ENCODE data around the gene IL10RB.
A peak's percentile ranks its signal among the peaks of the same experiment; 100 is the strongest.
"Not testable (repeated sequence)": the region's sequence is repeated elsewhere in the genome, so short reads cannot be mapped to it uniquely, and the experiment has no call there.

Gene IL10RB

DNA sequence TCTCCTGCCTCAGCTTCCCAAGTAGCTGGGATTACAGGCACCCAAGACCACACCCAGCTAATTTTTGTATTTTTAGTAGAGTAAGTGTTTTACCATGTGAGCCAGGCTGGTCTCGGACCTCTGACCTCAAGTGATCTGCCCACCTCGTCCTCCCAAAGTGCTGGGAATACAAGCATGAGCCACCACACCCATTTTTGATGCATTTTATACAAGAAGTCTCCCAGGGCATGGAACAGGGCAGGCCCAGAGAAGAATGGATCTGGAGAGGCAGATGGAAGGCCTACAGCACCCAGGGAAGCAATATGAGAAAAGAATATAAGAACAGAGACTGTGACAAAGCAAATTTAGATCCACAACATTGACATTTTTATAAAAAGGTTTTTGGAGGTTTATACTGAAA is 39.8 kb downstream of the IL10RB start:
- no peak for DNase-seq

DNA sequence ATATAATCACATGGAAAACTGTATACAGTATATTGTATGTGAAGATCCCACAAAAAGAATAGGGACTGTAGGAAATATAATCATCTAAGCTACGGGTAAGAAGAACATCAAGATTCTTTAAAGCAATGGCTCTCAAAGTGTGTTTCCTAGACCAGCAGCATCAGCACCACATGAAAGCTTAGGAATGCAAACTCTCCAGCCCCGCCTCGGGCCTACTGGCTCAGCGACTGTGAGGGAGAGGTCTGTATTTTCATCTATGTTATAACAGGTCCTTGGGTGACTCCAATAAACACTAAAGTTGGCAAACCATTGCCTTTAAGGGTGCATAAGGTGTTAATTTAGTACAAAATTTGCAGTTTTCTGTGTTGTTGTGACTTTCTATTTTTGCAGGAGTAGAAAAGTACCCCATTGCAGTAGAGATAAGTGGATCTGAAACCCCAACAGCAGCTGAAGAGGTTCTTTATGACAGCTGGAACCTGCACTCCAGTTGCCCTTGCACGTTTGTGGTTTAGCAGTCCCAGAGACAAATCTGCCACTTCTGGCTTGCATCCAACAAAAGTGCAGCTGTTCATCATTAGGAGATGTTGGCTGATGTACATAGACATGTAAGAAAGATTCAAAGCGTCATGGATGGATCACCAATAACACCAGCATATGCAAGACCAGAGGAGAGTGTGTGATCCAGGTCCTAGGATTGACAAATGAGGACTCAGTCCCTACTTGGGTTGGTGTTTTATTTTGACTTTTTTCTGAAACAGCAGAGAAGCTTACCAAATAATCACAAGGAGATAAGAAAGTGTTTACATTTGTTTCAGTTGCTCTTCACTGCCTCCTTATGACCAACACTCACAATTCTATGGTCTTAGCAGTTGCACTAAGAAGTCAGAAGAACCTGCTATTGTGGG is 42.7 kb downstream of the IL10RB start:
- DNase-seq: peak; percentile 47

DNA sequence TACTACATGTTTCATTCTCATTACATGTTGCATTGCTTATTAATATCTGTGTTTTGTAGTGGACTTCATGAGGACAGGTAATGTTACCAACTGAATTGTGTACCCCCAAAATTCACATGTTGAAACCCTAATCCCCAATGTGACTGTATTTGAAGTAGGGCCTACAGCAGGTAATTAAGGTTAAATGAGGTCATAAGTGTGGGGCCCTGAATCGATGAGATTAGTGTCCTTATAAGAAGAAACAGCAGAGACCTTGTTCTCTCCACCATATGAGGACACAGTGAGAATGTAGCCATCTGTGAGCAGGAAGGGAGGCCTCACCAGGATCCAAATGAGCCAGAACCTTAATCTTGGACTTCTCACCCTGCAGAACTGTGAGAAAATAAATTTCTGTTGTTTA is 43.6 kb downstream of the IL10RB start:
- DNase-seq: no peak

DNA sequence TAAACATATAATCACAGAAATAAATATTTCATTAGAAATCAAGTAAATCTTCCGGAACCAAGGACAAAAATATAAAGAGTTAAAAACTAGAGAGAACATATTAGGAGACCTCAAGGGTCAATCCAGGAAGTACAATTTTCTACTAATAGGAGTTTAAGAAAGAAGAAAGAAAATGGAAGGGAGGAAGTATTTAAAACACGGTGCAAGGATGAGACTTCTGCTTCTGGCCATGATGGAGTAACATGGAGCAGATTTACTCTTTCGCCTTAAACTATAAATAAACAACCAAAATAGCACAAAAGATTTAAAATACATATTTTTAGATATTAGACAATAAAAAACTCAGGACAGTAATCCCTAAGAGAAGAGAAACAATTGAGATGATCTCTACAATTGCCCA is 46.0 kb downstream of the IL10RB start:
- DNase-seq: no peak

DNA sequence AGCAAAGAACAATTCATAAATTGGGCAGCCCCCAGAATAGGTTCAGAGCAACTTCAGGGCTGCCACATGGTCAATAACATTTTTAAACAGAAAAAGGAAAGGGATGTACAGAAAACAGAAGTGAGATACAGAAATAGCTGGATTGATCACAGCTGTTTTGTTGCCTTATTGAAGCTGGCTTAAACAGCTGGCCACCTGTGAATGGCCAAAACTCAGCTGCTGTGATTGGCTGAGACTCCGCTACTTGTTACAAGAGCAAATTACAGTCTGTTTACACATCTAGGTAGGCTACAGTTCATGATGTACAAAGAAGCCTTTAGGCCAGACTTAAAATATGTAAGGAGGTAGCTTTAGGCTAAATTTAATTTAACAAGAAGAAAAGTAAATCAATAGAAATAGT is 47.0 kb downstream of the IL10RB start:
- DNase-seq: no peak

DNA sequence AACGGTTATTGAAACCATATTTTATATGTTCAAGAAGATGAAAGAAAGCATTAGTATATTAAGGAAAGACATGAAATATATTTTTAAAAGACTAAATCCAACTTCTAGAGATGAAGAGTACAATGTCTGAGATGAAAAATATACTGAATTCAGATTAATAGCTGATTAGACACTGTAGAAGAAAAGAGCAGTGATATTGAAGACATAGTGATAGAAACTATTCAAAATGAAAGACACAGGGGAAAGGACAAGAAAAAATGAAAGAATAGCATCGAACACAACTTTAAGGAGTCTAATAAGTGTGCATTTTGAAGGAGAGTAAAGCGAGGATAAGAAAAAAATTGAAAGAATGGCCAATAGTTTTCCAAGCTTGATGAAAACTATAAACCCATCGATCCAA is 47.4 kb downstream of the IL10RB start:
- DNase-seq: no peak

DNA sequence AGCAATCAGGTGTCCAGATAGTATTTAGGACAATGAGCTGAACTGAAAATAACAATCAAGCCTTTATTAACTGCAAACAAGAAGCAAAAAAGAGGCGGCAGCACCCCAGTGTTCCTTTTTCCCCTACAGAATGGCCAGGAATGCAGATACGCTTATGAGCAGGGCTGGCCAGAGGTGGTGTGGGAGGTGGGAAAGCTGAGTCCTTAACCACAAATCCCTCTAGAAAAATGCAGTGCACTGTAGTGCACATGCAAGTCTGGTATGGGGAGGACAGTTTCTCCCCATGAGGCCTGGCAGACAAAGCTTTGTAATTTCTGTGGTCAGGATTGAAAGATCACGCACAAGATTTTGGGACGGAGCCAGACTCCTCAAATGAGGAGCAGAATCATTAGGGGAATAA is 47.9 kb downstream of the IL10RB start:
- no peak for DNase-seq

DNA sequence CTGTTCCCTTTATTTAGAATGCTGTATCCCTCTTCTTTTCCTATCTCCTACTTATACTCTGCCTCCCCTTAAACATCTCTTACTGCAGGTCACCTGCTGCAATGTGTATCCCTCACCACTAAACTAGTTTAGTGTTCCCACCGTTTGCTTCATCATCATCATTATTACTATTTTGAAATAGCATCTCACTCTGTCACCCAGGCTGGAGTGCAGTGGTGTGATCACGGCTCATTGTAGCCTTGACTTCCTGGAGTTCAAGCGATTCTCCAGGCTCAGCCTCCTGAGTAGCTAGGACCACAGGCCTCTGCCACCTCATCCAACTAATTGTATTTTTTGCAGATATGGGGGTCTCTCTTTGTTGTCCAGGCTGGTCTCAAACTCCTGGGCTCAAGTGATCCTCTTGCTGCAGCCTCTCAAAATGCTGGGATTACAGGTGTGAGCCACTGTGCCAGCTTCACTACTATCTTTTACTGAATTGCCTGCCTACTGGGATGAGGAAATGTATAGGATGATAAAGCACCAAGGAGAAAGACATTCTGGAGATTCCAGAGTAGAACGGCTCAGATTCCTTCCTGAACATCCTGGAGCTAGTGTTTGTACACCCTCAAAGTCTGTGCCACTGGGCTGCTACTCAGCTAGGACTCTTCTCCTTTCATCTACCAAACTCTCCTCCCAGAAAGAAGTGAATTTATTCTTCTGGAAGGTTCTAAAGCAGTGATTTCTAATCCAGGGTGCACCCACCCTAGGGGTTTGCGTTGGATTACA is 50.0 kb downstream of the IL10RB start:
- no peak for DNase-seq

DNA sequence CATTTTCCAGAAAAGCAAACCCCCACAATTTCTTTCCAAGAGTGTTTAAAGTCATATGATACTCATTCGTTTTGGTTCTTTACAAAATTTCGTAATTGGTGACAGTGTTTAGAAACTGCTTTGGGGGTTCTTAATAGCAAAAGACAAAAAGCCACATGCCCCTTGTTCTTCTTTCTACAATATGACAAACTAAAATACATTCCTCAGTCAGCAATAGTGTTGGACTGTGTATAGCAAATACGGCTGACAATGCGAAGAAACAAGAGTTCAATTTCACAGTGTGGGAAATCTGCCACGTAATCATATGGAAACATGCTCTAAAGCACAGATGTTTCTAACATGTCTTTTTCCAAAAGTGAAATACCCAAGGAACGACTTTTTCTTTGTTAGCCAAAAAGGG is 51.0 kb downstream of the IL10RB start:
- DNase-seq: no peak

DNA sequence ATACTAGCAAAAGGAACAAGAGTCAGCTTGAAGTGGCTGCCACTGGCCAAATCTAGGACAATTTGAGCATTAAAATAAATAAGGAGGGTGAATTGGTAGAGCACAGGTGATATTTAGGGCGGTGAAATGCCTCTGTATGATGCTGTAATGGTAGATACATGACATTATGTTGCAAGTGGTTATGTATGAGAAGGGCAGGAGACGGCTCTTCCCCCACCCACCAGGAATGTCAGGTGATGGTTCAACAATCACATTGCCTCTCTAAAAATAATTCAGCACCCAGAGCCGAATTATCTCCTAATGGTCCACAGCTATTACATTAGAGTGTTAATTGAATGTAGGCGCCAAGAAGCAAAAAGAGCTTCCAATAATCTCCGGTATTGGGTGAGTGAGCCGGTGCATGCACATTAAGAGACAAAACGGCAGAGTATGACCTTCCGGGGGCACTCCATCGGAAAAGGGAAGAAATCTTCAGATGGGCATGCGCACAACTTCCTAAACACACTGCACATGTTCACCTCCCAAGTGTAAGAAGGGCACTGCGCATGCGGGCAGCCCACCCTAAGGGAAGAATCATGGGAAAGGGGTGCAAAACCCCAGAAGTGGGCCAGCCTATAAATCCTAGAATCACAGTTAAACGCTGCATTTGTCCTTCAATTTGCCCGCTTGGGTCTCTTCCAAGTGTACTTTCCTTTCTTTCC is 51.8 kb downstream of the IL10RB start:
- no peak for DNase-seq

DNA sequence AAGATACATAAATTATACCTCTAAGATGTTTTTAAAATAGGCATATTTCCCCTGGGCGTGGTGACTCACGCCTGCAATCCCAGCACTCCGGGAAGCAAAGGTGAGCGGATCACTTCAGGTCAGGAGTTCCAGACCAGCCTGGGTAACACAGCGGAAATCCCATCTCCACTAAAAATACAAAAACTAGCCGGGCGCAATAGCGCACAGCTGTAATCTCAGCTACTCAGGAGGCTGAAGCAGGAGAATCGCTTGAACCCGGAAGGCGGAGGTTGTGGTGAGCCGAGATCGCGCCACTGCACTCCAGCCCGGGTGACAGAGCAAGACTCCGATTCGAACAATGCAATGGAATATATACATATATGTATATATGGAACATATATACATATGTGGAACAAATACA is 54.8 kb downstream of the IL10RB start:
- DNase-seq: not testable (repeated sequence)

DNA sequence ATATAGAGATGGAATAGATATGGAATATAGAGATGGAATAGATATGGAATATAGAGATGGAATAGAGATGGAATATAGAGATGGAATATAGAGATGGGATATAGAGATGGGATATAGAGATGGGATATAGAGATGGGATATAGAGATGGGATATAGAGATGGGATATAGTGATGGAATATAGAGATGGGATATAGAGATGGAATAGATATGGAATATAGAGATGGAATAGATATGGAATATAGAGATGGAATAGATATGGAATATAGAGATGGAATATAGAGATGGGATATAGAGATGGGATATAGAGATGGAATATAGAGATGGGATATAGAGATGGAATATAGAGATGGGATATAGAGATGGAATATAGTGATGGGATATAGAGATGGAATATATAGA is 57.4 kb downstream of the IL10RB start:
- not testable (repeated sequence) for DNase-seq

DNA sequence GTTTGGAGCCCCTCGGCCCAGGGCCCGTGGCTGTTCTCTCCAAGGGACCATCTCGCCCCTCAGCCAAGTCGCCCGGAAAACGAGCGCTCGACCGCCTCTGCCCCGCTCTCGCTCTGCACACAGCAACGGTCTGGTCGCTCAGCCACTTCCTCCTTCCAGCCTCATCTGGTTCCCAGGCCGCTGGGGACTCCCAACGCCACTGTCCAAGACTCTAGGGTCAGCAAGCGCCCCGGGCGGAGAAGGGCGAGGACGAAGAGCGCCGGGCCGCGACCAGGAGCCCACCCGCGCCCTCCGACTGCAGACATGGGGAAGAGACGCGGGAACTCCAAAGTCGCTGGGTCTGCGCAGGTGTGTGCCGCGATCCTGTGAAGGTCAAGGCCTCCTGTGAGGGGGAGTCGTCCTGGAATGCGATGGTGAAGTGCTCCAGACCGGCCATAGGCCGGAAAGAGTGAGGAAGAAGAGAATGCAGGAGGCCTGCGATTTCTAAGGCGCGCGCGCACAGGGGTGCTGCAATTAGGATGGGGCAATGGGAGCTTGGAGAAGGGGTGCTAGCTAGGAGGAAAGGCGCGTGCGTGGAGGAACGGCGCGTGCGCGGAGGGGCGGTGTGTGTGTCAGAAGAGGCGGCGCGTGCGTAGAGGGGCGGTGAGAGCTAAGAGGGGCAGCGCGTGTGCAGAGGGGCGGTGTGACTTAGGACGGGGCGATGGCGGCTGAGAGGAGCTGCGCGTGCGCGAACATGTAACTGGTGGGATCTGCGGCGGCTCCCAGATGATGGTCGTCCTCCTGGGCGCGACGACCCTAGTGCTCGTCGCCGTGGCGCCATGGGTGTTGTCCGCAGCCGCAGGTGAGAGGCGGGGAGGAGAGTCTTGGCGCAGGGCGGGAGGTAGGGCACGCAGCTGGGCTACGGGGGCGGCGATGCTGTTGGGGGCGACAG is 58.4 kb downstream of the IL10RB start, which contains the start of gene IFNAR1:
IFNAR1 (plus strand) TSS at position 680 of the 931 bp plus-strand sequence; CDS start at position 766, 86 bp downstream.
- peak; percentile 99 for DNase-seq

DNA sequence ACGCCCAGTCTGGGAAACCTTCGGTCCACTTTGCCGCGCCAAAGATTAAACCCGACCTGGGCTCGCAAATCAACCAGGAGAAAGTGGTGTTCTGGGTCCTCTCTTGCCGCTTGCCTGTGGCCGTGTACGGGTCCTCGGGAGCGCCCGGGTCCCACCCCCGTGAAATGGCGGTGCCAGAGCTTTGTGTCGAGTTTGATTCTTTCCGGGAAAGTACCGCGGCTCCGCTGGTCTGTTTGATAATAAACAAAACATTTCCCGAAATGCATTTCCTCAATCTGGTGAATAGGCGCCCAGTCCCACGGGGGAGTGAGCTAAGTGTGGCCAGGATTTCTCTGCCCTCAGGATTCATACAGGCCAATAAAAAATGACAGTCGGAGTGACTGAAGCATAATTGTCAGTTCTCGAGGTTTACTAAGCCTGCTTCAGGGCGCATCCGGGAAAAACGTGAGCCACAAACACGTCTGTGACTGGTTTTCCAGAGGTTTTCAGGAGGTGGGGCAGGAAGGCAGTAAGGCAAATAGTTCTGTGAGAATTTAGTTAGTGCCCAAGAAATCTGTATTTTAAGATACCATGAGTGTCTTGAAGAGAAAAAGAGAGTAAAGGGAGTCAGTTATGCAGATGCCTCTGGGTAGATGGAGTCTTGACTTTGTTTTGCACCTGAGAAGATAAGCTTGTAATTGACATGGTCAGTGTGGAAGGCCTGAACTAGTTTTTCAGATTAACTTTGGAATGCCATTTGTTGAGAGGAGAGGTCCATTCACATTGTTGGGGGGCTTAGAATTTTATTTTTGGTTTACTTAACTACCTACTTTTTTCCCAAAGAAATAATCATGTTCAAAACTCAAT is 59.3 kb downstream of the IL10RB start:
- DNase-seq: peak; percentile 69

DNA sequence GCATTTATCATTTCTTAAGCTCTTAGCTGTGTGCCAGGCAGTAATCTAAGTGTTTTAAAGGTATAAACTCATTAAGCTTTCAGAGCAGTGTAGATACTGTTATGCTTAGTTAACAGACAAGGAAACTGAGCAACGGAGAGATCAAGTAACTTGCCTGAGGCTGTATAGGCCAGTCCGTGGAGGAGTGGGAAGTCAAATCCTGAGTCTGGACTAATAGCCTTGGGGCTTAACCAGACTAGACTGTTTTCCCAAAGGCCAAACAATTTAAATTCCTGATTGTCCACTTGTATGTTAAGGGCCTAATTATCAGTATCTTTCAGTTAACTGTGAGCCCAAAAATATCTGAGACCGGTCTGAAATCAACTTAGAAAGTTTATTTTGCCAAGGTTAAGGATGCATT is 61.2 kb downstream of the IL10RB start:
- DNase-seq: no peak

DNA sequence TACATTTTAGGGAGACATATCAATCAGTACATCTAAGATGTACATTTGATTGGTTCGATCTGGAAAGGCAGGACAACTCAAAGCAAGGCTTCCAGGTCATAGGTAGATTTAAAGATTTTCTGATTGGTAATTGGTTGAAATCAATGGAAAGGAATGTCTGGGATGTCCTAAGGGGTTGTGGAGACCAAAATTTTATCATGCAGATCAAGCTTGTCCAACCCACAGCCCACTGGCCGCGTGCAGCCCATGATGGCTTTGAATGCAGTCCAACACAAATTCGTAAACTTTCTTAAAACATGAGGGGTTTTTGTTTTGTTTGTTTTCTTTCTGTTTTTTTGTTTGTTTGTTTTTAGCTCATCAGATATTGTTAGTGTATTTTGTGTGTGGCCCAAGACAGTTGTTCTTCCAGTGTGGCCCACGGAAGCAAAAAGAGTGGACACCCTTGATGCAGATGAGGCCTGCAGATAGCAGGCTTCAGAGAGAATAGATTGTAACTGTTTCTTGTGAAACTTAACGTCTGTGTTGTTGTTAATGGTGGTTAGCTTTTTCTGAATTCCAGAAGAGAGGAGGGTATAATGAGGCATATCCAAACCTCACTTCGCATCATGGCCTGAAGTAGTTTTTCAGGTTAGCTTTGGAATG is 61.7 kb downstream of the IL10RB start:
- no peak for DNase-seq

DNA sequence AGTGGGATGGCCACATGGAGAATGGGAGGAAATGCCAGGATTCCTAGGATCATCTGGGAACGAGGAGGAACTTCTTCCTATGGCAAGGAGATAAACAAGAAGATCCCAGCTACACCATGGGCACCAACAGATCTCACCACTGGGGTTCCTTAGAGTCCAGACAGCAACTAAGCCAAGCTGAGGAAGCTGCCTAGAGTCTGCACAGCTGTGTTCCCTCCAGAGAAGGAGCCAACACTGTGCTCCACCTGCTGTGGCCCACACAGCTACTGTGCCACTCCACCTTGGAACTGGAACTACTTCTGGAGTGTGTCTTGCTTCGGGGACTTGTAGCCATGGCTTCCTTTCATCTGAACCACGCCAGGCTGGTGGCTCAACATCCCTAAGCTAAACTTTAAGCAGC is 64.6 kb downstream of the IL10RB start:
- no peak for DNase-seq

DNA sequence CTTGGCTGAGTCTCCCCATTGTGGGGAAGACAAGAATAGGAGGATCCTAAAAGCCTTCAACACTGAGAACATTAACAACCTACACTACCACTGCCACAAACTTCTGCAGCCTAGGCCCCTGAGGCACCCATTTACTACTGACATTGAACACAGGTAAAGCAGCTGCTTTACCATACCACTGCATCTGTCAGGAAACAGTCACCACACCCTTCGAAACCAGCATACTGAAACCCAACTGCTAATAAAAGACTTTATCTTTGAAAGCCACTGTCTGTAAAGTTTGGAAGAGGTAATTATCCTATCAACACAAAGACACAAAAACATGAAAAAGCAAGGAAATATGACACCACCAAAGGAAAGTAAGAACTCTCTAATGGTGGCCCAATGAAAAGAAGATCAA is 66.0 kb downstream of the IL10RB start:
- no peak for DNase-seq

DNA sequence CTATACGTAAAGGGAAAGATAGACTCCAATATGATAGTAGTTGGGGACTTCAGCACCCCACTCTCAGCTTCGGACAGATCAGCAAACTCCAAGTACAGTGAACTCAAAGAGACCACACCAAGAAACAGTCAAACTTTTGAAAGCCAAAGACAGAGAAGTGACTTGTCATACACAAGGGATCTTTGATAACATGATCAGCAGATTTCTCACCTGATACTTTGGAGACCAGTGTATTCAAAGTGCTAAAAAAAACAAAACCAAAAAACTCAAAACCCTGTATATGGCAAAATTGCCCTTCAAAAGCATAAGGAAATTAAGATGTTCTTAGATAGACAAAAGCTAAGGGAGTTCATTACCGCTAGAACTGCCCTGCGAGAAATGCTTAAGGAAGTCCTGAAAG is 68.0 kb downstream of the IL10RB start:
- DNase-seq: no peak

DNA sequence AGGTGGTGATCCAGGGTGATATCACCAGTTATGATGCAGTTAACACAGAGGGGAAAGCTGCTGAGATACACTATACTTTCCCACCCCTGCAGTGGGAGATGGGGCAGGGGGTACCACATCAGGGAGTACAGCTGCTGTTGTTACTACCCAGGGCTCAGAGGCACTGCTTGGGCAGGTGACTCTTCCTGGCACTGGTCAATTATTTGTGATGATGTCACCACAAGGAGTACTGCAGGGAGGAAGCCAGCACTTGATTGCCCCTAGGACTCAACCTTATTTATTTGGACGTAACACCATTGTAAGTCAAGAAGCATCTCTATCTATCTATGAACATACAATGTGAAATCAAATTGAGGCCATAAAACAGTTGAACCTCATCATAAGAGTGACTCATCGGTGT is 68.7 kb downstream of the IL10RB start:
- DNase-seq: no peak

DNA sequence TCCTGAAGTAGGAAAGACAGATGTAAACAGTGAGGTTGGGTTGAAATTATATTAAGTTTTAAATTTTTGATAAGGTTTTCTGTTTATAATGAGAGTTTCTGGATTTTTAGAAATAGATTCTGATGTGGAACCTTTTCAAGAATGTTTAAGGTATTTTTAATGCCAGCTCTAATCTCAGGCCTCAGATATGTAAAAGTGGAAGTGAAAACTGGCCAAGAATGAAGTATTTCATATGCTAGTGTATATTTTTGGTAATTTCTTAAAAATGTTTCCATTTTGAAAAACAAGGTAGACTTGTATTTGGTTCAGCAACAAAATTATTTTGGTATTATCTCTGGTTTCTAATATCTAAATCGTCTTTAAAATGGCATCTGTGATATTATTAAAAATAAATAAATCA is 73.0 kb downstream of the IL10RB start:
- no peak for DNase-seq
